Spleen (tissue), 7 donors: ENCODE data around the gene NEK10.

Source experiments
- POLR2A ChIP-seq, 3 donors: fragments of 450-650 bp; IDR thresholded peaks; one replicate each; pipeline ENCODE4 v1.5.1; 2017; ENCODE audit warnings: antibody characterized with exemption in 3 of 3, mild to moderate bottlenecking in 1 of 3
- POLR2AphosphoS5 ChIP-seq, 3 donors: sonication (generic); formaldehyde crosslinking; IDR thresholded peaks; one replicate each; pipeline ENCODE4 v1.5.1; 2017; ENCODE audit warnings: antibody characterized with exemption in 3 of 3
- TF ChIP-seq, protein P1 (sequence below), 11 experiments: fragments of 200-600 bp in 7 of 11; fragments of 450-650 bp in 4 of 11; sonication (generic) in 4 of 11; IDR thresholded peaks in 8 of 11; conservative IDR thresholded peaks in 3 of 11; 1 replicate in 7 of 11; 2 replicates in 4 of 11; pipeline versions ENCODE4 v1.4.0 to v1.8.0; 2016 to 2021; ENCODE audit warnings: antibody characterized with exemption in 11 of 11, inconsistent platforms in 4 of 11, mild to moderate bottlenecking in 1 of 11
- donor health status: DM: no; HTN: no; CAD: no; lungs with moderate emphysema.
- donor health status: DM: no; HTN: no; CAD: no.
- donor health status: DM: no; HTN: no; CAD: no.

DNA sequence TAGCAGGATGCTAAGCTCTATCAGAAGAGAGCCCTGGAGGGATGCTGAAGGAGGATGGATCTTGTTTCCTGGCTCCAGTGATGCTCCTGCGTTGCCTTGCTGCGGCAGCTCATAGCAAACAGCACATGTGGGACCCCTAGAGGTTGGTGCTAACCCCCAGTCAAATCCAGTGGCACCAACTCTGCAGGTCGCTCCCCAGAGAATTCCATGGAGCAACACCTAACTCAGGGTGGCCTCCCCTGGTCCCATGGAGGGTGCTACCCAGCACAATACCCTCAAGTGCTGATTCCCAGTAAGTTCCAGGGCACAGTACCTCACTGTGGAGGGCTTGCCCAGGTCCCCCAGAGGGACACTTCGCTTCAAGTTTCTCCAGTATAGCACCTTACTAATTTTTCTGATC lies 231.2 kb downstream of the NEK10 start:
- TF ChIP-seq, protein P1, sequence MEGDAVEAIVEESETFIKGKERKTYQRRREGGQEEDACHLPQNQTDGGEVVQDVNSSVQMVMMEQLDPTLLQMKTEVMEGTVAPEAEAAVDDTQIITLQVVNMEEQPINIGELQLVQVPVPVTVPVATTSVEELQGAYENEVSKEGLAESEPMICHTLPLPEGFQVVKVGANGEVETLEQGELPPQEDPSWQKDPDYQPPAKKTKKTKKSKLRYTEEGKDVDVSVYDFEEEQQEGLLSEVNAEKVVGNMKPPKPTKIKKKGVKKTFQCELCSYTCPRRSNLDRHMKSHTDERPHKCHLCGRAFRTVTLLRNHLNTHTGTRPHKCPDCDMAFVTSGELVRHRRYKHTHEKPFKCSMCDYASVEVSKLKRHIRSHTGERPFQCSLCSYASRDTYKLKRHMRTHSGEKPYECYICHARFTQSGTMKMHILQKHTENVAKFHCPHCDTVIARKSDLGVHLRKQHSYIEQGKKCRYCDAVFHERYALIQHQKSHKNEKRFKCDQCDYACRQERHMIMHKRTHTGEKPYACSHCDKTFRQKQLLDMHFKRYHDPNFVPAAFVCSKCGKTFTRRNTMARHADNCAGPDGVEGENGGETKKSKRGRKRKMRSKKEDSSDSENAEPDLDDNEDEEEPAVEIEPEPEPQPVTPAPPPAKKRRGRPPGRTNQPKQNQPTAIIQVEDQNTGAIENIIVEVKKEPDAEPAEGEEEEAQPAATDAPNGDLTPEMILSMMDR (IDR thresholded peaks at IDR 0.05 in 8 of 11, conservative IDR thresholded peaks at IDR 0.05 in 3 of 11): no peak
- TF ChIP-seq POLR2A (IDR thresholded peaks at IDR 0.05): no peak
- TF ChIP-seq POLR2AphosphoS5 (IDR thresholded peaks at IDR 0.05): no peak
